GM12892 (cell line): ENCODE results near the gene CACNA1E.

Source experiments
- POLR2A ChIP-seq: IDR thresholded peaks from 2 replicates; pipeline ENCODE4 v1.6.1; 2011; ENCODE audit warnings: low read depth, low read length, control low read depth
- POLR2AphosphoS5 ChIP-seq: IDR thresholded peaks from 2 replicates; pipeline ENCODE4 v1.6.1; 2011; ENCODE audit warnings: low read depth, low read length, control low read depth

GRCh38 chr1:181483285-181484195, at the start of gene CACNA1E:
- no peak for TF ChIP-seq POLR2A
- TF ChIP-seq POLR2AphosphoS5, result no peak
